Neural cell (in vitro differentiated cells): ENCODE data around the gene KCNJ6. TPM values are rescaled to one million over a fixed set of nuclear protein-coding genes. Genes with fewer than 3 reads are reported as not detected.

Experiments used
- H2AFZ ChIP-seq: fragments of 200-600, 300-800 bp; sonication (generic), shearing (Covaris generic); 2 replicates; pipeline ENCODE4 v1.6.0; 2014; ENCODE audit warnings: low read depth, mild to moderate bottlenecking, antibody characterized with exemption, low read length, moderate library complexity
- H3F3A ChIP-seq: fragments of 200-600 bp; shearing (Covaris generic); 2 replicates; pipeline ENCODE4 v1.6.1; 2016; ENCODE audit warnings: mild to moderate bottlenecking, moderate library complexity, mixed read lengths, antibody characterized with exemption, low read length; ENCODE audit not compliant: insufficient read depth, poor library complexity, severe bottlenecking
- H3K27ac ChIP-seq: fragments of 200-600, 300-800 bp; sonication (generic), shearing (Covaris generic); 2 replicates; pipeline ENCODE4 v1.5.1; 2014; ENCODE audit warnings: mild to moderate bottlenecking, low read length, moderate library complexity
- H3K27me3 ChIP-seq: fragments of 300-800, 200-600 bp; sonication (generic), shearing (Covaris generic); 2 replicates; pipeline ENCODE4 v1.6.0; 2014; ENCODE audit warnings: mild to moderate bottlenecking, low read depth, low read length, moderate library complexity; ENCODE audit not compliant: insufficient read depth
- H3K36me3 ChIP-seq: fragments of 300-800, 200-600 bp; sonication (generic), shearing (Covaris generic); 2 replicates; pipeline ENCODE4 v1.5.1; 2014; ENCODE audit warnings: mild to moderate bottlenecking, antibody characterized with exemption, low read length, moderate library complexity; ENCODE audit not compliant: insufficient read depth
- H3K4me2 ChIP-seq: fragments of 300-800, 200-600 bp; sonication (generic), shearing (Covaris generic); 2 replicates; pipeline ENCODE4 v1.6.0; 2014; ENCODE audit warnings: mild to moderate bottlenecking, low read length
- H3K4me3 ChIP-seq: fragments of 300-800, 200-600 bp; sonication (generic), shearing (Covaris generic); 2 replicates; pipeline ENCODE4 v1.5.1; 2014; ENCODE audit warnings: mild to moderate bottlenecking, low read length, moderate library complexity
- H3K79me2 ChIP-seq: fragments of 200-600 bp; shearing (Covaris generic); replicated peaks from 2 replicates; pipeline ENCODE4 v1.6.0; 2014; ENCODE audit warnings: mild to moderate bottlenecking, low read length, moderate library complexity; ENCODE audit not compliant: insufficient read depth
- H3K9ac ChIP-seq: fragments of 300-800, 200-600 bp; sonication (generic), shearing (Covaris generic); 2 replicates; pipeline ENCODE4 v1.6.1; 2016; ENCODE audit warnings: mild to moderate bottlenecking, low read length, mixed read lengths
- H3K9me2 ChIP-seq: fragments of 200-600 bp; shearing (Covaris generic); 2 replicates; pipeline ENCODE4 v1.6.1; 2016; ENCODE audit warnings: mild to moderate bottlenecking, low read length, mixed read lengths; ENCODE audit not compliant: insufficient read depth
- H3K9me3 ChIP-seq: fragments of 200-600, 300-800 bp; sonication (generic), shearing (Covaris generic); 2 replicates; pipeline ENCODE4 v1.6.1; 2016; ENCODE audit warnings: mild to moderate bottlenecking, mixed run types, low read length, moderate library complexity, mixed read lengths
- H4K20me1 ChIP-seq: fragments of 200-600 bp; shearing (Covaris generic); 2 replicates; pipeline ENCODE4 v1.6.1; 2016; ENCODE audit warnings: mild to moderate bottlenecking, mixed run types; ENCODE audit not compliant: insufficient read depth
- CTCF ChIP-seq: fragments of 450-650 bp; IDR thresholded peaks from 2 replicates; pipeline ENCODE4 v1.5.1; 2014; ENCODE audit warnings: antibody characterized with exemption, mild to moderate bottlenecking, moderate library complexity; ENCODE audit not compliant: poor library complexity, severe bottlenecking
- EP300 ChIP-seq: fragments of 450-650 bp; conservative IDR thresholded peaks from 2 replicates; pipeline ENCODE4 v1.6.1; 2014; ENCODE audit warnings: antibody characterized with exemption, mild to moderate bottlenecking, moderate library complexity; ENCODE audit not compliant: poor library complexity, severe bottlenecking
- EZH2 ChIP-seq: fragments of 200-600, 300-800 bp; shearing (Covaris generic), sonication (generic); IDR thresholded peaks from 2 replicates; pipeline ENCODE4 v1.6.1; 2014; ENCODE audit warnings: antibody characterized with exemption, low read length, borderline replicate concordance, mild to moderate bottlenecking; ENCODE audit not compliant: insufficient read depth, poor library complexity, severe bottlenecking
- MXI1 ChIP-seq: fragments of 450-650 bp; conservative IDR thresholded peaks from 2 replicates; pipeline ENCODE4 v1.6.1; 2014; ENCODE audit warnings: antibody characterized with exemption, mild to moderate bottlenecking; ENCODE audit not compliant: poor library complexity, severe bottlenecking
- POLR2AphosphoS5 ChIP-seq: IDR thresholded peaks from 2 replicates; pipeline ENCODE4 v1.6.1; 2012
- RAD21 ChIP-seq: fragments of 450-650 bp; conservative IDR thresholded peaks from 2 replicates; pipeline ENCODE4 v1.6.1; 2014; ENCODE audit warnings: antibody characterized with exemption, mild to moderate bottlenecking, moderate library complexity
- REST ChIP-seq: IDR thresholded peaks from 2 replicates; pipeline ENCODE4 v1.6.1; 2012; ENCODE audit warnings: borderline replicate concordance
- SMC3 ChIP-seq: fragments of 450-650 bp; conservative IDR thresholded peaks from 2 replicates; pipeline ENCODE4 v1.6.1; 2014; ENCODE audit warnings: antibody characterized with exemption, mild to moderate bottlenecking, moderate library complexity; ENCODE audit not compliant: poor library complexity
- TAF1 ChIP-seq: IDR thresholded peaks from 2 replicates; pipeline ENCODE4 v1.6.1; 2012; ENCODE audit warnings: low read depth
- polyA plus RNA-seq: library from polyadenylated mRNA; depleted of rRNA; stranded (reverse); fragments of >200 nt; gene quantifications from 2 replicates; pipeline ENCODE4 v1.2.3, GENCODE V29; 2014

KCNJ6 gene
- polyA plus RNA-seq, 1 donor from 2014 or later, result 1.7 TPM

- no peaks in the 10 kb centered on the region for H3F3A ChIP-seq
- no peak overlapping the region for H3K9ac ChIP-seq
- H3K27ac ChIP-seq, result no peak overlapping the region
- H3K9me2 ChIP-seq, result no peaks in the 10 kb centered on the region
- H2AFZ ChIP-seq, result no peak overlapping the region
- no peak overlapping the region for H3K4me3 ChIP-seq
- H4K20me1 ChIP-seq, result no peaks in the 10 kb centered on the region
- no peaks in the 10 kb centered on the region for H3K79me2 ChIP-seq
- no peaks in the 10 kb centered on the region for H3K36me3 ChIP-seq
- no peak for TF ChIP-seq TAF1
- no peaks in the 10 kb centered on the region for H3K27me3 ChIP-seq
- no peak overlapping the region for H3K4me2 ChIP-seq
- peaks cover 5% of the 10 kb centered on the region for H3K9me3 ChIP-seq
Measured at GRCh38 chr21:37800057-37800455, 116.2 kb downstream of the KCNJ6 start.

- no peak for TF ChIP-seq EP300
- TF ChIP-seq MXI1, result no peak
- no peak for TF ChIP-seq RAD21
- TF ChIP-seq SMC3, result no peak
- TF ChIP-seq CTCF, result no peak
- no peak for TF ChIP-seq REST
- TF ChIP-seq EZH2, result no peak
- TF ChIP-seq POLR2AphosphoS5, result no peak
- no peak for TF ChIP-seq TAF1
- Histone ChIP-seq H3K4me2 (no peak overlapping the region), H2AFZ (no peak overlapping the region), H3K4me3 (no peak overlapping the region), H3K36me3 (no peaks in the 10 kb centered on the region), H3K9me3 (peaks cover 5% of the 10 kb centered on the region), H3K79me2 (no peaks in the 10 kb centered on the region), H3F3A (no peaks in the 10 kb centered on the region), H3K9ac (no peak overlapping the region), H3K9me2 (no peaks in the 10 kb centered on the region), H3K27ac (no peak overlapping the region), H4K20me1 (no peaks in the 10 kb centered on the region), H3K27me3 (no peaks in the 10 kb centered on the region)
Measured at GRCh38 chr21:37799211-37800056, 116.8 kb downstream of the KCNJ6 start.
